HG02852 (cell line): ENCODE measurements around the gene ELF1.
"Not testable (repeated sequence)": the region's sequence is repeated elsewhere in the genome, so short reads cannot be mapped to it uniquely, and the experiment has no call there.

Experiments used
- ATAC-seq: cut with Tn5 transposase; IDR thresholded peaks from one replicate; pipeline ENCODE4 v1.9.1; 2021; ENCODE audit warnings: mild to moderate bottlenecking, moderate library complexity; ENCODE audit not compliant: unreplicated experiment

ELF1 gene

GRCh38 chr13:40958655-40959054 is 60.5 kb downstream of the ELF1 start:
- no peak for ATAC-seq

GRCh38 chr13:40946485-40946884 is 72.6 kb downstream of the ELF1 start:
- ATAC-seq, result no peak

GRCh38 chr13:40943073-40943472 is 76.0 kb downstream of the ELF1 start:
- ATAC-seq, result no peak

DNA sequence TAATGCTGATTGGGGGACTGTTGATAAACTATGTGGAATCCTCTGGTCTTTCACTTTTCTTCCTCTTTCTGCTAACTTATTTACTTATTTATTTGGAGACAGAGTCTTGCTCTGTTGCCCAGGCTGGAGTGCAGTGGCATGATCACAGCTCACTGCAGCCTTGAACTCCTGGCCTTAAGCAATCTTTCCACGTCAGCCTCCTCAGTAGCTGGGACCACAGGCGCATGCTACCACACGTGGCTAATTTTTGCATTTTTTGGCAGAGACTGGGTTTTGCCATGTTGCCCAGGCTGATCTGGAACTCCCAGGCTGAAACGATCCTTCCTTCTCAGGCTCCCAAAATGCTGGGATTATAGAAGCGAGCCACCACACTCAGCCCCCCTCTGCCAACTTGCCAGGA is 77.5 kb downstream of the ELF1 start:
- no peak for ATAC-seq

DNA sequence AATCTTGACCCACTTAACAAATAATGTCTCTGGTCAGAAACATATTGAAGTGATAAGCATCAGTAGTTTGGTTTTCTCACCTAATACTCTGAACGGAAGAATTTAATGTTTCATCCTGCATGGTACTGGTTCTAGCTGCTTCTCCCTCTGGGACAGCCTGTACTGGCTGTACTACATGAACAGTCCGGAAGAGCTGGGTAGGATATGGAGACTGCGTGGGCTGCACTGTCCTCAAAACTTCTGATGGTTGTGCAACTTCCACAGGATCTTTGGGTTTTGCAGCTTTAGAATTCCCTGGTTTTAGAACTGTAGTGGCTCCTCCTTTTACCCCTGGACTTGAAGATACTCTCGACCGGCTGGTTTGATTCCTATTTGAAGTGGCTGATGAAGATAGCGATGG is 78.3 kb downstream of the ELF1 start:
- no peak for ATAC-seq

- ATAC-seq, result peak; percentile 79
These were observed 85.5 kb downstream of the ELF1 start for GRCh38 chr13:40933508-40934204.

DNA sequence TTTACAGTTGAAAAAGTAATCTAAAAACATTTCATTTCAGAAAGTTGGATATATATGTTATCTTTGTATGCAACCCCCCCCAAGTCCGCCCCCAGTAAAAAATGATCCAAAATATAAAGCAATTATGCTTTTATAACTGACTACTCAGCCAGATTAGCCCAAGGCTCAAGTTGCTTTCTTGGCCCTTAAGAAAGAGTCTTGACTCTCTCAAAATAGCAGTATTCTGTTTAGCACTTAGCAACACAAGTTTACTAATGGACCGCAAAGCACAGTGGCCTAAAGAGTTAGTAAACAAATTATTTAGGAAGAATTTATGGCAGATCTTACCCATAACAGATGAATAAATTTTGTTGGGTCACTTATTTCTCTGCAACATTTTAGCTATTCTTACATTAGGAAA is 86.9 kb downstream of the ELF1 start:
- no peak for ATAC-seq

- ATAC-seq, result no peak
These were observed 87.4 kb downstream of the ELF1 start for GRCh38 chr13:40931719-40932118.

DNA sequence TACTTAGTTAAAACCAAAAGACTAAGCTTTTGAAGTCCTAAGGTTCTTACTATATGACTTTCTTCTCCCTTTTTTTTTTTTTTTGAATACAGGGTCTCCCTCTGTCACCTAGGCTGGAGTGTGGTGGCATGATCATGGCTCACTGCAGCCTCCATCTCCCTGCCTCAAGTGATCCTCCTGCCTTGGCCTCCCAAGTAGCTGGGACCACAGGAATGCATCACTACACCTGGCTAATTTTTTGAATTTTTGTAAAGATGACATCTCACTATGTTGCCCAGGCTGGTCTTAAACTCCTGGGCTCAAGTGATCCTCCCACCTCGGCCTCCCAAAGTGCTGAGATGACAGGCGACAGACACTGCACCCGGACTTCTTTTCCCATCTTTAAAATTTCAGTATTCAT is 89.2 kb downstream of the ELF1 start:
- not testable (repeated sequence) for ATAC-seq

DNA sequence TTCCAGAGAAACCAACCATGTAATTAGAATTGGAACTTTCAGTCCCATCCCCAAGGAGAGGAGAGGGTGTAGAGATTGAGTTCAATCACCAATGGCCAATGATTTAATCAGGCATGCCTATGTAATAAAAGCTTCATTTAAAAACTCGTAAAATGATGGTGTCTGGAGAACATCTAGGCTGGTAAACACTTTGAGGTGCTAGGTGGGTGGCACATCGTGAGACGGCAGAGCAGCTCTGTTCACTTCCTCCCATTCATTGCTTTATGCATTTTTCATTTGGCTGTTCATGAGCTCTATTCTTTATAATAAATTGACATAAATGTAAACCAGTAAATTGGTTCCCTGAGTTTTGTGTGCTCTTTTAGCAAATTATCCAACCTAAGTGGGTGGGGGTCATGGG is 90.1 kb downstream of the ELF1 start:
- no peak for ATAC-seq

DNA sequence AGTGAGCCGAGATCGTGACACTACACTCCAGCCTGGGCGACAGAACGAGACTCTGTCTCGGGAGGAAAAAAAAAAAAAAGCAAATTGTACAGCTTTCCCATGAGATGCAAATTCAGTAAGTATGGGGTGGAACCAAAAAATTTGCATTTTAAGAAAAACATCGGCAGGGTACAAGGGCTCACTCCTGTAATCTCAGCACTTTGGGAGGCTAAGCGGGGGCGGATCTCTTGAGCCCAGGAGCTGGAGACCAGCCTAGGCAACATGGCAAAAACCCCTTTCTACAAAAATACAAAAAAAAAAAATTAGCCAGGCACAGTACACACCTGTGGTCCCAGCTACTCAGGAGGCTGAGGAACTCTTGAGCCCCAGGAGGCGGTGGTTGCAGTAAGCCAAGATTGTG is 91.2 kb downstream of the ELF1 start:
- no peak for ATAC-seq

DNA sequence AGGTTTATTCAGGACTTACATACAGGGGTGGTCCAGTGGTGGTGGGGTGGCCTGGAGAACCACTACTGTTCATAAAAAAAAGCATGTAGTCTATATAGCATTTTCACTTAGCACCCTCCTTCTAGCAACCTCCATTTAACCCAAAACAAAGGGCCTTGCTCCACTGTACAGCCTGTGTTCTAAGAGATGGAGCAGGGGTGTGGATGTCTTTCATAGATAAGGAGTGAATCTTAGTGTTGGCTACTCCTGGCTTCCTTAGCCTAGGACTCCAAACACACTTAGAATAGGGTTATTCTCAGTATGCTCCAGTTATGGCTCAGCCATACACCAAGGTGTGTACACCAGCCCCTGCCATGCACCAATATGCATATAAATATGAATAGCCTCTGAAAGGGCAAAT is 95.2 kb downstream of the ELF1 start:
- no peak for ATAC-seq

- no peak for ATAC-seq
These were observed 96.6 kb downstream of the ELF1 start for GRCh38 chr13:40922437-40923040.

GRCh38 chr13:40920826-40921225 is 98.3 kb downstream of the ELF1 start:
- no peak for ATAC-seq

GRCh38 chr13:40919901-40920300 is 99.2 kb downstream of the ELF1 start:
- not testable (repeated sequence) for ATAC-seq

GRCh38 chr13:40916207-40916998 is 102.7 kb downstream of the ELF1 start:
- ATAC-seq, result no peak

DNA sequence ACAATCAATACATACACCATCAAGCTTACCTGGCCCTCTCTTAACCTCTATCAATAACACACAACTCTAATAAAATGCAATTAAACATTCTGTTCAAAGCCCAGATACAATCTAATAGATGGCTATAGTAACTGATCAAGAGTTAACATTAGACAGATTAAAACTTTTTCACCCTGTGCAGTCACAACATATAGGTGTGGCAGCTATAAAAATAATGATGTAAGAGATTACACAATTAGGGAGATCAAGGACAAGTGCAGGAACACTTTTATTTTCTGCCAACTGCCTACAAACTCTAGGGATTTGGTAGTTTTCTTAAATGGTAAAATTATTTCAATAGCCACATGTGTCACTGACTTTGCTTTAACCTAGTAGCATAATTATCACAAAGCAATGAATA is 104.3 kb downstream of the ELF1 start:
- ATAC-seq, result not testable (repeated sequence)

GRCh38 chr13:40911341-40911740 is 107.8 kb downstream of the ELF1 start:
- no peak for ATAC-seq

- ATAC-seq, result peak; percentile 89
These were observed 108.6 kb downstream of the ELF1 start for GRCh38 chr13:40910324-40911050.

- ATAC-seq, result not testable (repeated sequence)
These were observed 109.4 kb downstream of the ELF1 start for GRCh38 chr13:40909541-40910200.

GRCh38 chr13:40908546-40908945 is 110.6 kb downstream of the ELF1 start:
- ATAC-seq, result no peak
